ENCODE data around the gene CTU2.

The CTU2 gene

GRCh38 chr16:88764080-88764479 is 57.8 kb downstream of the CTU2 start:
- no peak for DNase-seq

DNA sequence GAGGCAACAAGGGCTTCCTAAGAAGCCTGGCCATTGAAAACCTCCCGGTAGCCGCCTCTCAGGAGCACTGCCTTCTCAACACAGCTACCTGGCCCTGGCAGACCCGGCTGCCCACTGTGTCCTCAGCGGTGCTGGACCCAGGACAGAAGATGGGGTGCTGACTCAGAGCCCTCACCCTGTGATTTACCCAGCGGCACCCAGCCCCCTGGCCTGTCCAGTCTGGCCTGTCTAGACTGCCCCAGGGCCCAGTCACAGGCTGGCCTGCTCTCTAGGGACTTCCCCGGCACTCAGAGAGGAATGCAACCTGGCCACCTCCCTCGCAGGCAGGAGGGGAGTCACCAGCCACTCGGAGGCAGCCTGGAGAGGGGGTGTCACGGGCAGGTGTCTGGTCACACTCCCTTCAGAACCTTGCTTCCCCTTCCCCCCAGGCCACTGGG is 58.6 kb downstream of the CTU2 start:
- no peak for DNase-seq

All from NCI-H774 (cell line).